SK-N-SH (cell line): ENCODE data around the gene CKAP2L. TPM values are rescaled to one million over a fixed set of nuclear protein-coding genes. Genes with fewer than 3 reads are reported as not detected.

Experiments
- CTCF ChIA-PET: fragments of 300-600, 350-600 bp; formaldehyde crosslinking; extraction: SDS; loops from one replicate; lab custom pipeline; 2021; lab: Yijun Ruan, JAX
- POLR2A ChIA-PET: fragments of 350-600 bp; sonication (Branson Sonifier 250); formaldehyde crosslinking; extraction: SDS; loops from one replicate; lab custom pipeline; 2020; ENCODE audit warnings: antibody characterized with exemption, inconsistent platforms; lab: Yijun Ruan, JAX
- DNase-seq: peaks from one replicate; pipeline ENCODE4 v3.0.0; 2012
- H2AFZ ChIP-seq: fragments of 200-600 bp; sonication (generic); 2 replicates; pipeline ENCODE4 v1.8.1; 2016; ENCODE audit warnings: antibody characterized with exemption, mild to moderate bottlenecking, low read depth
- H3F3A ChIP-seq: fragments of 200-600 bp; sonication (generic); replicated peaks from 2 replicates; pipeline ENCODE3; 2016; ENCODE audit warnings: antibody characterized with exemption, mild to moderate bottlenecking; ENCODE audit not compliant: insufficient read depth
- H3K27ac ChIP-seq, 2 experiments: fragments of 200-500 bp in 1 of 2; fragments of 200-600 bp in 1 of 2; sonication (Bioruptor generic) in 1 of 2; sonication (generic), shearing (Covaris generic) in 1 of 2; 2 replicates each; pipeline versions ENCODE4 v1.5.1 to v1.6.1; 2014 to 2016; ENCODE audit warnings: low read depth in 2 of 2, inconsistent platforms in 1 of 2, low read length in 1 of 2, mild to moderate bottlenecking in 1 of 2, mixed read lengths in 1 of 2
- H3K27me3 ChIP-seq: fragments of 200-600 bp; sonication (generic), shearing (Covaris generic); 2 replicates; pipeline ENCODE4 v1.6.1; 2016; ENCODE audit warnings: mixed run types; ENCODE audit not compliant: insufficient read depth
- H3K36me3 ChIP-seq, 2 experiments: fragments of 200-500 bp in 1 of 2; fragments of 200-600 bp in 1 of 2; sonication (Bioruptor generic) in 1 of 2; sonication (generic) in 1 of 2; replicated peaks in 1 of 2; 2 replicates each; pipeline versions ENCODE3 to v1.5.1; 2014 to 2016; ENCODE audit warnings: low read length in 1 of 2, mild to moderate bottlenecking in 1 of 2; ENCODE audit not compliant: insufficient read depth in 2 of 2, control insufficient read depth in 1 of 2
- H3K4me1 ChIP-seq, 2 experiments: fragments of 200-500 bp in 1 of 2; fragments of 200-600 bp in 1 of 2; sonication (Bioruptor generic) in 1 of 2; sonication (generic), shearing (Covaris generic) in 1 of 2; 2 replicates each; pipeline versions ENCODE4 v1.5.1 to v1.6.1; 2014 to 2016; ENCODE audit warnings: low read depth in 1 of 2, low read length in 1 of 2, mixed run types in 1 of 2; ENCODE audit not compliant: insufficient read depth in 2 of 2, control insufficient read depth in 1 of 2
- H3K4me2 ChIP-seq: fragments of 200-600 bp; sonication (generic), shearing (Covaris generic); 2 replicates; pipeline ENCODE4 v1.6.1; 2017; ENCODE audit warnings: mixed run types
- H3K4me3 ChIP-seq, 2 experiments: fragments of 200-500 bp in 1 of 2; fragments of 200-600 bp in 1 of 2; sonication (Bioruptor generic) in 1 of 2; sonication (generic), shearing (Covaris generic) in 1 of 2; 2 replicates each; pipeline versions ENCODE4 v1.5.1 to v1.8.1; 2014 to 2016; ENCODE audit warnings: low read depth in 2 of 2, inconsistent platforms in 1 of 2, low read length in 1 of 2, mild to moderate bottlenecking in 1 of 2, mixed read lengths in 1 of 2, moderate library complexity in 1 of 2
- H3K79me2 ChIP-seq: fragments of 200-600 bp; sonication (generic); 2 replicates; pipeline ENCODE4 v1.8.1; 2017; ENCODE audit warnings: mild to moderate bottlenecking; ENCODE audit not compliant: insufficient read depth
- H3K9ac ChIP-seq: fragments of 200-600 bp; sonication (generic); 2 replicates; pipeline ENCODE4 v1.6.1; 2017; ENCODE audit warnings: mixed run types
- H3K9me2 ChIP-seq: fragments of 200-600 bp; sonication (generic); 2 replicates; pipeline ENCODE4 v1.6.1; 2017; ENCODE audit warnings: mixed run types
- H3K9me3 ChIP-seq: fragments of 200-600 bp; sonication (generic); 2 replicates; pipeline ENCODE4 v1.6.1; 2017; ENCODE audit warnings: mixed run types, mild to moderate bottlenecking, moderate library complexity
- H4K20me1 ChIP-seq: fragments of 200-600 bp; sonication (generic); 2 replicates; pipeline ENCODE4 v1.6.1; 2017; ENCODE audit warnings: mild to moderate bottlenecking, mixed run types; ENCODE audit not compliant: insufficient read depth
- EP300 ChIP-seq, 2 experiments: IDR thresholded peaks; 2 replicates each; pipeline versions ENCODE4 v1.4.0 to v1.6.1; 2012; ENCODE audit warnings: borderline replicate concordance in 1 of 2, low read depth in 1 of 2, low read length in 1 of 2
- FOSL2 ChIP-seq: IDR thresholded peaks from 2 replicates; pipeline ENCODE4 v1.4.0; 2012; ENCODE audit warnings: low read depth, mild to moderate bottlenecking, moderate library complexity, borderline replicate concordance
- FOXM1 ChIP-seq: IDR thresholded peaks from 2 replicates; pipeline ENCODE4 v1.4.0; 2012; ENCODE audit warnings: low read depth, mild to moderate bottlenecking
- MEF2A ChIP-seq: IDR thresholded peaks from 2 replicates; pipeline ENCODE4 v1.4.0; 2012; ENCODE audit warnings: low read depth, borderline replicate concordance
- RCOR1 ChIP-seq: fragments of 150-350 bp; IDR thresholded peaks from 2 replicates; pipeline ENCODE4 v1.6.1; 2017; ENCODE audit warnings: antibody characterized with exemption, low read length
- TEAD4 ChIP-seq: IDR thresholded peaks from 2 replicates; pipeline ENCODE4 v1.4.0; 2012; ENCODE audit warnings: mild to moderate bottlenecking, borderline replicate concordance; ENCODE audit not compliant: insufficient read depth
- USF2 ChIP-seq: fragments of 150-350 bp; IDR thresholded peaks from 2 replicates; pipeline ENCODE4 v1.6.1; 2017; ENCODE audit warnings: antibody characterized with exemption, low read length, low read depth, borderline replicate concordance
- WGBS: methylation state at CpG from one replicate; pipeline ENCODE4 v1.1.6; 2017; ENCODE audit warnings: low lambda C conversion rate; 5-methylcytosine and 5-hydroxymethylcytosine counted together
- polyA plus RNA-seq, 3 experiments: library from polyadenylated mRNA; depleted of rRNA; stranded (reverse); fragments of >200 nt; gene quantifications; 2 replicates each; pipeline ENCODE4 v1.2.3, GENCODE V29; 2012
- TF ChIP-seq, protein P1 (sequence below): IDR thresholded peaks from 2 replicates; pipeline ENCODE4 v1.6.1; 2012; ENCODE audit warnings: mild to moderate bottlenecking, low read depth, low read length, moderate library complexity

Gene CKAP2L
- polyA plus RNA-seq, 1 of the 3 experiments (the other 2 are of a cell fraction) = 2.9 TPM

- H4K20me1 ChIP-seq = no peaks in the 10 kb centered on the region
- no peak overlapping the region for H3K9ac ChIP-seq
- H3K27me3 ChIP-seq = no peaks in the 10 kb centered on the region
- no peak for DNase-seq
- no peaks in the 10 kb centered on the region for H3K79me2 ChIP-seq
- TF ChIP-seq USF2 (no peak), EP300 (IDR thresholded peaks at IDR 0.05; ENCODE audit: borderline replicate concordance in 1 of 2, low read depth in 1 of 2, low read length in 1 of 2) (no peak), FOXM1 (no peak), TEAD4 (no peak)
- TF ChIP-seq, protein P1, sequence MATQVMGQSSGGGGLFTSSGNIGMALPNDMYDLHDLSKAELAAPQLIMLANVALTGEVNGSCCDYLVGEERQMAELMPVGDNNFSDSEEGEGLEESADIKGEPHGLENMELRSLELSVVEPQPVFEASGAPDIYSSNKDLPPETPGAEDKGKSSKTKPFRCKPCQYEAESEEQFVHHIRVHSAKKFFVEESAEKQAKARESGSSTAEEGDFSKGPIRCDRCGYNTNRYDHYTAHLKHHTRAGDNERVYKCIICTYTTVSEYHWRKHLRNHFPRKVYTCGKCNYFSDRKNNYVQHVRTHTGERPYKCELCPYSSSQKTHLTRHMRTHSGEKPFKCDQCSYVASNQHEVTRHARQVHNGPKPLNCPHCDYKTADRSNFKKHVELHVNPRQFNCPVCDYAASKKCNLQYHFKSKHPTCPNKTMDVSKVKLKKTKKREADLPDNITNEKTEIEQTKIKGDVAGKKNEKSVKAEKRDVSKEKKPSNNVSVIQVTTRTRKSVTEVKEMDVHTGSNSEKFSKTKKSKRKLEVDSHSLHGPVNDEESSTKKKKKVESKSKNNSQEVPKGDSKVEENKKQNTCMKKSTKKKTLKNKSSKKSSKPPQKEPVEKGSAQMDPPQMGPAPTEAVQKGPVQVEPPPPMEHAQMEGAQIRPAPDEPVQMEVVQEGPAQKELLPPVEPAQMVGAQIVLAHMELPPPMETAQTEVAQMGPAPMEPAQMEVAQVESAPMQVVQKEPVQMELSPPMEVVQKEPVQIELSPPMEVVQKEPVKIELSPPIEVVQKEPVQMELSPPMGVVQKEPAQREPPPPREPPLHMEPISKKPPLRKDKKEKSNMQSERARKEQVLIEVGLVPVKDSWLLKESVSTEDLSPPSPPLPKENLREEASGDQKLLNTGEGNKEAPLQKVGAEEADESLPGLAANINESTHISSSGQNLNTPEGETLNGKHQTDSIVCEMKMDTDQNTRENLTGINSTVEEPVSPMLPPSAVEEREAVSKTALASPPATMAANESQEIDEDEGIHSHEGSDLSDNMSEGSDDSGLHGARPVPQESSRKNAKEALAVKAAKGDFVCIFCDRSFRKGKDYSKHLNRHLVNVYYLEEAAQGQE = no peak
- TF ChIP-seq, all 33 proteins: peak for 0
- Histone ChIP-seq H3K27ac (0 out of 4 replicates have a peak overlapping the region, but pooled peaks of 1 of the 2 experiments have one; percentile 9), H3F3A (peaks cover 4% of the 10 kb centered on the region), H2AFZ (no peak overlapping the region), H3K9me2 (no peaks in the 10 kb centered on the region), H3K4me3 (no peak overlapping the region), H3K9me3 (no peaks in the 10 kb centered on the region), H3K36me3 (no peaks in the 10 kb centered on the region), H3K4me1 (0 out of 4 replicates have a peak, but pooled peaks cover 0 to 3% of the 10 kb centered on the region in 2 experiments), H3K4me2 (no peak overlapping the region)
- ChIA-PET POLR2A (no interaction called here), CTCF (no interaction called here)
- WGBS = 57% methylated on average over 3 of the region's 3 CpGs
Observed at GRCh38 chr2:112793449-112793978, 29.1 kb upstream of the CKAP2L start.

- Histone ChIP-seq H3K9me2 (no peaks in the 10 kb centered on the region), H3K4me1 (0 out of 4 replicates have a peak, but pooled peaks cover 0 to 3% of the 10 kb centered on the region in 2 experiments)
- TF ChIP-seq FOSL2 (no peak), MEF2A (no peak), RCOR1 (no peak)
- TF ChIP-seq, all 33 proteins: peak for 0
- ChIA-PET CTCF (no interaction called here), POLR2A (no interaction called here)
- WGBS = 40% methylated on average over 5 of the region's 5 CpGs
- no peak overlapping the region for H3K4me2 ChIP-seq
- no peak overlapping the region for H3K27ac ChIP-seq
- H2AFZ ChIP-seq = no peak overlapping the region
- no peak overlapping the region for H3K9ac ChIP-seq
- no peaks in the 10 kb centered on the region for H3K79me2 ChIP-seq
- H4K20me1 ChIP-seq = no peaks in the 10 kb centered on the region
- peaks cover 4% of the 10 kb centered on the region for H3F3A ChIP-seq
- H3K27me3 ChIP-seq = no peaks in the 10 kb centered on the region
- H3K4me3 ChIP-seq = no peak overlapping the region
- DNase-seq = no peak
- no peaks in the 10 kb centered on the region for H3K36me3 ChIP-seq
- H3K9me3 ChIP-seq = no peaks in the 10 kb centered on the region
Observed at GRCh38 chr2:112792419-112792818, 28.0 kb upstream of the CKAP2L start.
